Stimulated activated CD4-positive, alpha-beta T cell treated with anti-CD3 and anti-CD28 coated beads, Interleukin-4, amount 100 ng/mL, for 4 hours (primary cell): ENCODE data around the gene SSR4.

ENCODE experiments used
- DNase-seq, 2 experiments: peaks; one replicate each; pipeline ENCODE4 v3.0.0-alpha.2; 2020

SSR4 gene

GRCh38 chrX:153832728-153833127, 38.3 kb downstream of the SSR4 start:
- DNase-seq, result no peak

DNA sequence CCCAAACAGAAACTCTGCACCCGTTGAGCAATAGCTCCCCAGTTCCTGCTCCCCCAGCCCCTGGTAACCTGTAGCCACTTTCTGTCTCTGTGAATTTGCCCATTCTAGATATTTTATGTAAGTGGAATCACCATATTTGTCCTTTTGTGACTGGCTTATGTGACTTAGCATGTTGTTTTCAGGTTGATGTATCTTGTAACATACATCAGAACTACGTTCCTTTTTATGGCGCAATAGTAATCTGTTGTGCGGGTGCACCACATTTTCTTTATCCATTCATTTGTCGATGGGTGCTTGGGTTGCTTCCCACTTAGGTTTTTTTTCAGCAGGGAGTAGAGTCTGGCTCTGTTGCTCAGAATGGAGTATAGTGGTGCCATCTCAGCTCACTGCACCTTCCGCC, 42.5 kb downstream of the SSR4 start:
- no peak for DNase-seq

DNA sequence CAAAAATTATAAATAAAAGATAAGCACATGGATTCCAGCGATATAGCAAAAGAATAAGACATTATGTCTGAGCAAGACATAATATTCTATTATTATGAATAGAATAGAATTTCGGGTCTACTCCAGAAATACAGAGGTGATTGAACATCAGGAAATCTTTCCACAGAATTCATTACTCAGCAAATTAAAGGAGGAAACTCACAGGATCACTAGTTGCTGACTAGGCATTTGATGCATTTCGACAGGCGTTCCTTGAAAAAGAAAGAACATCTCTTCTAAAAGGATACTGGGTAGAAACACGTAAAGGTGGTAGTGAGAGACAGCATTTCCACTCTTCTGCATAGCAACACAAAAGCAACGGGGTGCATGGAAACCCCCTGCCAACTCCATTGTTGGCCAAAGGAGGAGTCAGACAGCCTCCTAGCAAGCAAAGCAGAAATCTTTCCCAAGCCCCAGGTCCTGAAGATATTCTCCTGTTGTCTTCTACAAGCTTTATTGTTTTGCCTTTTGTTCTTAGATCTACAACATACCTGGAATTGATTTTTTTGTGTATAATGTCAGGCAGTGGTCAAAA, 50.1 kb downstream of the SSR4 start:
- DNase-seq, result no peak

GRCh38 chrX:153845195-153845594, 50.7 kb downstream of the SSR4 start:
- no peak for DNase-seq

DNA sequence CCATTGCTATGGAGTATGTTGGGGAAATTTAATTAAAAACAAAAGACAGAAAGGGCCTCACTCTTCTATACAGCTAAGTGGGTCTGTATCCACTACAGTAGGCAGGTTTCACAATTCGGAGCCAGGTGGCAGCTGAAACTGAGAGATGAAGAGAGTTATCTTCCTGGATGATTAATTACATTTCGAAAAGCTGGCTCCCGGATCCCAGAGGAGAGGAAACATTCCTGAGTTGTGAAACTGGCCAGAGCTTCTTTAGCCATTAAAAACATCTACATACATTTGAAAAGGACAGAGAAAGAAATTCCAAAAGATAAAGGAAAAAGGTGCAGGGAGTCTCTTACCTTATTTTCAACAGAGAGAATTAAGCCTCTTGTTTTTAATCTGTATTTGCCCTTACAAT, 51.4 kb downstream of the SSR4 start:
- no peak for DNase-seq
